Left ventricle myocardium inferior (tissue), 1 donor: ENCODE results near the gene CRISP1. TPM values are rescaled to one million over a fixed set of nuclear protein-coding genes. Genes with fewer than 3 reads are reported as not detected.

Experiments used
- DNase-seq: peaks from one replicate; pipeline ENCODE4 v3.0.0-alpha.2; 2020
- H3K27ac ChIP-seq: fragments of 200-600 bp; replicated peaks from 2 replicates; pipeline ENCODE4 v1.8.0; 2021
- H3K27me3 ChIP-seq: fragments of 200-600 bp; 2 replicates; pipeline ENCODE4 v1.8.0; 2021; ENCODE audit warnings: low read depth
- H3K36me3 ChIP-seq: fragments of 200-600 bp; 2 replicates; pipeline ENCODE4 v1.8.0; 2021
- H3K4me1 ChIP-seq: fragments of 200-600 bp; 2 replicates; pipeline ENCODE4 v1.8.0; 2021
- H3K4me3 ChIP-seq: fragments of 200-600 bp; 2 replicates; pipeline ENCODE4 v1.8.0; 2021; ENCODE audit warnings: mild to moderate bottlenecking, moderate library complexity
- H3K9me3 ChIP-seq: fragments of 200-600 bp; replicated peaks from 2 replicates; pipeline ENCODE4 v1.8.0; 2021
- intact Hi-C: fragments of 100-400 bp; cut with micrococcal nuclease; formaldehyde crosslinking; loops from one replicate; pipeline ENCODE4 v1.11.0; 2022
- total RNA-seq: library from RNA; stranded (reverse); fragmentation: NEBNext Ultra II Directional; extraction: Animal tissue kit (Norgen Biotek cat#: 25700); gene quantifications from one replicate; pipeline ENCODE4 v1.2.1, GENCODE V29; 2021
- TF ChIP-seq, protein P1 (sequence below): fragments of 200-600 bp; IDR thresholded peaks from 2 replicates; pipeline ENCODE4 v1.8.0; 2021; ENCODE audit warnings: antibody characterized with exemption, mild to moderate bottlenecking, borderline replicate concordance
- donor health status: DM: no; HTN: yes; CAD: no; lungs with severe emphysema.

The CRISP1 gene
- total RNA-seq, 1 donor from 2014 or later, result not detected

DNA sequence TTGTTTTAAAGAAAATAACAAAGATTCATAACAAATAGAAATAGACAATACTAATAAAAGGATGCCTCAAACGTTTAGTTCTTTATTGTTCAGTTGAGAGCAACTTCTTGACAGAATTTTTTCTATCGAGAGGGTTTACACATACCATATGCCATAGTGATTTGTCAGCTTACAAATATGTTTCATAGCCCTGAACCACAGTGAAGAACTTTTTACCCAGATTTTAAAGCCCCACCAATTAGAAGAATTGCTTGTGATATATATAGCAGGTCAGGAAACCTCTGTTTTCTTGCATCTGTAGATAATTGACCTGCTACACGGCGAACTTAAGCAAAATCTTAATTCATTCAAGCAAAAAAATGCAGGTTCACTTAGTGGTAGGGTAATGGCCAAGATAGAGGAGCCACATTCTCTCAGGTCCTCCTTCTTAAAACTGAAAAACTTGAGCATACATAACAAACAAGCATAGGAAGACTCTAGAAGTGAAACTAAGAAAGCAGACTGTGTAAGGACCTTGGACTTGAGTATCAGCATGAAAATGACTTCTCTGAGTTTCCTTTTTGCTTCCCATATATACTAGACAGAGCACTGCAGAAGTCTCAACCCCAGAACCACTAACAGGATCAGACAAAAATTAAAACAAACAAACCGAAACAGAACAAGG lies 39.5 kb downstream of the CRISP1 start:
- H3K36me3 ChIP-seq, result no peaks in the 10 kb centered on the region
- H3K27me3 ChIP-seq, result no peaks in the 10 kb centered on the region
- no peak overlapping the region for H3K27ac ChIP-seq
- TF ChIP-seq, protein P1, sequence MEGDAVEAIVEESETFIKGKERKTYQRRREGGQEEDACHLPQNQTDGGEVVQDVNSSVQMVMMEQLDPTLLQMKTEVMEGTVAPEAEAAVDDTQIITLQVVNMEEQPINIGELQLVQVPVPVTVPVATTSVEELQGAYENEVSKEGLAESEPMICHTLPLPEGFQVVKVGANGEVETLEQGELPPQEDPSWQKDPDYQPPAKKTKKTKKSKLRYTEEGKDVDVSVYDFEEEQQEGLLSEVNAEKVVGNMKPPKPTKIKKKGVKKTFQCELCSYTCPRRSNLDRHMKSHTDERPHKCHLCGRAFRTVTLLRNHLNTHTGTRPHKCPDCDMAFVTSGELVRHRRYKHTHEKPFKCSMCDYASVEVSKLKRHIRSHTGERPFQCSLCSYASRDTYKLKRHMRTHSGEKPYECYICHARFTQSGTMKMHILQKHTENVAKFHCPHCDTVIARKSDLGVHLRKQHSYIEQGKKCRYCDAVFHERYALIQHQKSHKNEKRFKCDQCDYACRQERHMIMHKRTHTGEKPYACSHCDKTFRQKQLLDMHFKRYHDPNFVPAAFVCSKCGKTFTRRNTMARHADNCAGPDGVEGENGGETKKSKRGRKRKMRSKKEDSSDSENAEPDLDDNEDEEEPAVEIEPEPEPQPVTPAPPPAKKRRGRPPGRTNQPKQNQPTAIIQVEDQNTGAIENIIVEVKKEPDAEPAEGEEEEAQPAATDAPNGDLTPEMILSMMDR, result no peak
- no peak overlapping the region for H3K4me3 ChIP-seq
- H3K4me1 ChIP-seq, result no peaks in the 10 kb centered on the region
- no peak for DNase-seq
- no peaks in the 10 kb centered on the region for H3K9me3 ChIP-seq
- intact Hi-C loops, result no loop called here

DNA sequence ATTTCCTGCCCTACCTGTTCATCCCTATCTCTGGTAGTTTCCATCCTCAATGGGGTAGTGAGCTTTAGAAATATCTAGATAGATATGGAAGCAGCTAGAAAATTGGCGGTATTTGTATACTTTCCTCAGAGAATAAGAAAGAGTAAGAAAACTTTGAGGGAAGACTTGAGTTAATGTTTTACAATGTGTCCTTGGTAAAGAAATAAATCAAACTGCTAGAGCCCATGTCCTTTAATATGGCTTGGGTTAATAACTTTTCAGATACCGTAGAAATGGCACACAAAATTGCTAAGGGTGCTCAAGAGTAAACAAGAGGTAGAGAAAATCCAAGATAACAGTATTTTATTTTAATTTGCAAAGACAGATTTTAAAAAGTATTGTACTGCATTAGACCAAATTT lies 51.2 kb downstream of the CRISP1 start:
- Histone ChIP-seq H3K27me3 (no peaks in the 10 kb centered on the region), H3K9me3 (peaks cover 14% of the 10 kb centered on the region), H3K27ac (no peak overlapping the region), H3K4me3 (no peak overlapping the region), H3K4me1 (no peaks in the 10 kb centered on the region), H3K36me3 (no peaks in the 10 kb centered on the region)
- TF ChIP-seq, protein P1, result no peak
- intact Hi-C loops, result no loop called here
- DNase-seq, result no peak

DNA sequence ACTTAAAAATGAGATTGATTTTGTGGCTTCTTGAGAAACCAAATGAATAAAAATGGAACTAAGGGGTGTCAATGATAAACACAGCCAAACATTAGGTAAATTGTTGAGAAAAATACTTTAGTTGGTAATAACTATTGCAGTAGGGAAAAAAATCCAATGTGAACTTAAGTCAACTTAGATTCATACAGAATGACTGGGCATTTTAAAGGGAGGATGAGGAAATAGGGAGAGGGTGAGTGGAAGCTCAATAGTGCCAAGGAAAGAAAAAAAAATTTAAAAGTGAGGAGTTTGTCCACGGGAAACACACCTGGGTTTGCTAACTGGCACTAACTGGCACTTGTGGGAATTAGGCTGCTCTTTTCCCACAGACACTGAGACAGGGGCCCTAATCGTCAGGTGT lies 53.1 kb downstream of the CRISP1 start:
- H3K9me3 ChIP-seq, result peaks cover 30% of the 10 kb centered on the region
- no peaks in the 10 kb centered on the region for H3K4me1 ChIP-seq
- H3K27me3 ChIP-seq, result no peaks in the 10 kb centered on the region
- H3K36me3 ChIP-seq, result no peaks in the 10 kb centered on the region
- no peak overlapping the region for H3K27ac ChIP-seq
- no peak for DNase-seq
- H3K4me3 ChIP-seq, result no peak overlapping the region
- intact Hi-C loops, result no loop called here
- TF ChIP-seq, protein P1, result no peak

DNA sequence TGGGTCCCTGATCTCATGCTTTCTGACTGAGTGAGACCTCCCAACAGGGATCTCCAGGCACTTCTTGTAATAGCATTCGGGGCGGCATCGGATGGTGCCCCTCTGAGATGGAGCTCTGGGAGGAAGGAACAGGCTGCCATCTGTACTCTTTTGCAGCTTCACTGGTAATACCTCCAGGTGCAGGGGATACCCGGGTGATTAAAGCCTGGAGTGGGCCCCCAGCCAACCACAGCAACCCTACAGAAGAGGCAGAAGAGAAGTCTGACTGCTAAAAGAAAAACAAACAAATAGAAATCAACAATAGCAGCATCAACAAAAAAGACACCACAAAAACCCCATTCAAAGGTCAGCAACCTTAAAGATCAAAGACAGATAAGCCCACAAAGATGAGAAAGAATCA lies 60.2 kb downstream of the CRISP1 start:
- Histone ChIP-seq H3K9me3 (peaks cover 26% of the 10 kb centered on the region), H3K27ac (no peak overlapping the region), H3K4me3 (no peak overlapping the region), H3K4me1 (no peaks in the 10 kb centered on the region), H3K36me3 (no peaks in the 10 kb centered on the region), H3K27me3 (no peaks in the 10 kb centered on the region)
- TF ChIP-seq, protein P1, result no peak
- intact Hi-C loops, result no loop called here
- no peak for DNase-seq

DNA sequence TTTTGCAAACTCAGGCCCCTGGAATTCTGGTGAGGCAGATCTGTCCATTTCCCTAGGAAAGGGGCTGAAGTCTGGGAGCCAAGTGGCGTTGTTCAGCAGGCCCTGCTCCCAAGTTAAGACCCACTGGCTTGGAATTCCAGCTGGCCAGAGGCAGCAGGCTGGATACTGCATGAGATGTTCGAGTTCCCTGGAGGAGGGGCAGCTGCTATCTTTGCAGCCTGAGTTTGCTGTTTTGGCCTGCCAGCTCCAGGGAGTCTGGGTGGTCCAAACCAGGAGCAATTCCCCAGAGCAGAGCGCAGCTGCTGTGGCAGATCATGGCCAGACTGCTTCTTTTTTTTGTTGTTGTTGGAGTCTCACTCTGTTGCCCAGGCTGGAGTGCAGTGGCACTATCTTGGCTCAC lies 61.1 kb downstream of the CRISP1 start:
- no peak overlapping the region for H3K27ac ChIP-seq
- TF ChIP-seq, protein P1, result no peak
- H3K36me3 ChIP-seq, result no peaks in the 10 kb centered on the region
- H3K9me3 ChIP-seq, result peaks cover 17% of the 10 kb centered on the region
- no peak for DNase-seq
- H3K27me3 ChIP-seq, result no peaks in the 10 kb centered on the region
- intact Hi-C loops, result no loop called here
- no peaks in the 10 kb centered on the region for H3K4me1 ChIP-seq
- no peak overlapping the region for H3K4me3 ChIP-seq
